NCI-H1436 treated with DMSO at 0.1 percent for 48 hours (cell line): Measurements from ENCODE around the gene RABL2B.

Source experiments
- DNase-seq: peaks from one replicate; lab custom pipeline; 2025; lab: John Stamatoyannopoulos, UW

Gene RABL2B

DNA sequence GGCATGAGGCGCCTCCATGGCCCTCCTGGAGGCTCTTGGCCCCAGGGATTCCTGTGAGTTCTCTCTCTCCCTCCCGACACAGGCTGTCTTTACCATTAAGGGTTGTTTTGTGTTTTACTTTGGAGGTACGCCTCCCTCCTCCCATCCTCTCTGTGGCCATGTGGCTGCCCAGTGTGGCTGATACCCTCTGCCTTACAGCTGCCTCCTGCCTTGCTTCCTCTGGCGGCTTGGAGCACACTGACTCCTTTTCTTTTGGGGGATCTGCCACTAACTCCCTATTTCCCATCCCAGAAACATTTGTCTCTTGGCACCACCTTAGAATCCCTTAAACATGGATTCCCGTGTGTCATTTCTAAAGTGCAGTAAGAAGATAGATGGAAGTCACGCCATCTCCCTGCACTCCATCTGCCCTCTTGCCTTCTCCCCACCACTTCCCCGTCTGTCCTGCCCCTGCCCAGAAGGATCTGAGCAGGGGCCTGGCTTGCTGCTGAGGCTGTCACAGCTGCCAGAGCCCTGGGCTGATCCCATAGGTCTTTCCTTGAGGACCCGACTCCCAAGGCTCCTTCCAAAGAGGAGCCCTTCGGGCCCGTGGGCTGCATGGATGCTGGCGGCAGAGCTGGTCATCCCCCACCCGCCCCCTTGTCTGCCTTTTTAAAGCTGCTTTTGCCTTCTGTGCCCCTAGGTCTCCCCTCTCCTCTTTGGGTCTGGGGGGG is 60.6 kb downstream of the RABL2B start:
- no peak for DNase-seq

DNA sequence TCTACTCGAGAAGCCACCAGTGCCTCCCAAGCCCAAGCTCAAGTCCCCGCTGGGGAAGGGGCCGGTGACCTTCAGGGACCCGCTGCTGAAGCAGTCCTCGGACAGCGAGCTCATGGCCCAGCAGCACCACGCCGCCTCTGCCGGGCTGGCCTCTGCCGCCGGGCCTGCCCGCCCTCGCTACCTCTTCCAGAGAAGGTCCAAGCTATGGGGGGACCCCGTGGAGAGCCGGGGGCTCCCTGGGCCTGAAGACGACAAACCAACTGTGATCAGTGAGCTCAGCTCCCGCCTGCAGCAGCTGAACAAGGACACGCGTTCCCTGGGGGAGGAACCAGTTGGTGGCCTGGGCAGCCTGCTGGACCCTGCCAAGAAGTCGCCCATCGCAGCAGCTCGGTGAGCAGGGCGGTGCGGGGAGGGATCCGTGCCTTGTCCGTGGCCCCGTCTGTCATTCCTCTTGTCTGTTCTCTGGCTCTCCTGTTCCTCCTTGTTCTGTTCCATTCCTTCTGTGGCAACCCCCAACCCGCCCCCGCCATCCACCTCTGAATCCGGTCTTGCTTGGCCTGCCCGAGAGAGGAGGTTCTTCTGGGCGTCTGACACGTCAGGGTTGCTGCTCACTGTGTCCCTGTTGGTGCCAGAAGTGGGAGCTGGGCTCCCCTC is 61.3 kb downstream of the RABL2B start:
- no peak for DNase-seq

- no peak for DNase-seq
These were observed 62.1 kb downstream of the RABL2B start for GRCh38 chr22:50721257-50721844.

- no peak for DNase-seq
These were observed 62.9 kb downstream of the RABL2B start for GRCh38 chr22:50720301-50721256.

GRCh38 chr22:50719814-50720300 is 63.6 kb downstream of the RABL2B start:
- DNase-seq, result no peak

- no peak for DNase-seq
These were observed 65.1 kb downstream of the RABL2B start for GRCh38 chr22:50718352-50718709.

- DNase-seq, result no peak
These were observed 65.6 kb downstream of the RABL2B start for GRCh38 chr22:50717709-50718351.
